Stimulated activated CD4-positive, alpha-beta T cell treated with anti-CD3 and anti-CD28 coated beads, TNF-alpha, amount 100 ng/mL, for 48 hours (primary cell): Measurements from ENCODE around the gene CAB39L.

Experiments
- DNase-seq, 3 donors: peaks; one replicate each; pipeline ENCODE4 v3.0.0-alpha.2; 2020; ENCODE audit warnings: low read depth in 3 of 3

CAB39L gene

GRCh38 chr13:49443704-49444523 is at the start of gene CAB39L, which contains the start of gene SETDB2:
TSS of gene CAB39L (minus strand) at chr13:49444064. CDS start at chr13:49382910, 61,154 bp downstream.
TSS of gene SETDB2 (plus strand) at chr13:49444274. CDS start at chr13:49451894, 7,620 bp downstream.
- DNase-seq, result peak; percentile 95 to 99 (median 97)

GRCh38 chr13:49488563-49488962 is 44.7 kb upstream of the CAB39L start:
- DNase-seq, result no peak

GRCh38 chr13:49481788-49482187 is 37.9 kb upstream of the CAB39L start:
- DNase-seq, result no peak

- no peak for DNase-seq
These were observed 32.7 kb upstream of the CAB39L start for GRCh38 chr13:49476529-49476928.

- no peak for DNase-seq
These were observed 28.3 kb upstream of the CAB39L start for GRCh38 chr13:49472186-49472585.

- DNase-seq, result no peak
These were observed 22.5 kb upstream of the CAB39L start for GRCh38 chr13:49466292-49466838.

GRCh38 chr13:49464621-49465325 is 20.9 kb upstream of the CAB39L start:
- DNase-seq, result no peak

- DNase-seq, result no peak
These were observed 20.2 kb upstream of the CAB39L start for GRCh38 chr13:49464085-49464484.

- DNase-seq, result no peak
These were observed 15.7 kb upstream of the CAB39L start for GRCh38 chr13:49459580-49459979.

GRCh38 chr13:49457221-49457620 is 13.4 kb upstream of the CAB39L start:
- DNase-seq, result no peak

GRCh38 chr13:49456156-49456555 is 12.3 kb upstream of the CAB39L start:
- DNase-seq, result no peak

- DNase-seq, result no peak
These were observed 11.1 kb upstream of the CAB39L start for GRCh38 chr13:49455007-49455398.

- DNase-seq, result no peak
These were observed 10.6 kb upstream of the CAB39L start for GRCh38 chr13:49454388-49455006.

- no peak for DNase-seq
These were observed 9.6 kb upstream of the CAB39L start for GRCh38 chr13:49453465-49453864.

- DNase-seq, result no peak
These were observed 9.0 kb upstream of the CAB39L start for GRCh38 chr13:49452725-49453457.

GRCh38 chr13:49450105-49450819 is 6.4 kb upstream of the CAB39L start:
- no peak for DNase-seq

GRCh38 chr13:49448753-49449152 is 4.9 kb upstream of the CAB39L start:
- no peak for DNase-seq

GRCh38 chr13:49446473-49446872 is 2.6 kb upstream of the CAB39L start:
- no peak for DNase-seq

- no peak for DNase-seq
These were observed 896 bp upstream of the CAB39L start for GRCh38 chr13:49444524-49445395.

- no peak for DNase-seq
These were observed 534 bp downstream of the CAB39L start for GRCh38 chr13:49443357-49443703.
